GM18873 (cell line): ENCODE data around the gene RDX.

Experiments used
- ATAC-seq: cut with Tn5 transposase; IDR thresholded peaks from one replicate; pipeline ENCODE4 v1.9.1; 2021; ENCODE audit warnings: mild to moderate bottlenecking, moderate library complexity, moderate number of reproducible peaks; ENCODE audit not compliant: unreplicated experiment, low FRiP score

Gene RDX

DNA sequence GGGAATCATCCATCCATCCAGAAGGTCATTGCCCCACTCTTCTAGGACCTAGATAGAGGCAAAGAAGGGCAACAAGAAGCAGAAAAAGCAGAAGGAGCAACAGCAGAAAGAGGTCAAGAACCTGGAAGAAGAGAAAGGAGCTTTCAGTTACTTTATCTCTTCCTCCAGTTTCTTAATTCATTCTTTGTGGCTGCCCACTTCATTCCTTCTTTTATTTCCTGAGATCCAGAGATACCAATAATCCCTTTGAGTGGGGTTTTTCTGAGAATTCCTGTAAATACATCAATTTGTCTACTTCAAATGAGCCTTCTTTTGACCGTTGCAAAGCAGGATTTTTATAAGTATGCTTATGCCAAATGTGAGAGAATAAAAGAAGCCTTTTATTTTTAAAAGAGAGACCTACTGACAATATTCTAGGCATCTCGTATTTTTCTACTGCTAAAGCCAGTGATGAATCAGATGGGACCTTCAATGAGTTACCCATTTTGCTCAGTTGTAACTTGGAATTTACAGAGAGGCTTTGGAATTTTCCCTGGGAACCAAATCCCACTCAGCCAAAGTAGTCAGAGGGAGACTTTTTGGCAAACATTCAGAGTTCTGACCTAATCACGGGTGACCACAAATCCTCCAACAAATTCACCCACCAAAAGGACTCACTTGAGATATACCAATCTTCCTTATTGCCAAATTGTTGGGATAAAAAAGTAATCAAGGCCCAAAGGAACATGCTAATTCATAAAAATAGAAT is 148.3 kb downstream of the RDX start:
- ATAC-seq: no peak

DNA sequence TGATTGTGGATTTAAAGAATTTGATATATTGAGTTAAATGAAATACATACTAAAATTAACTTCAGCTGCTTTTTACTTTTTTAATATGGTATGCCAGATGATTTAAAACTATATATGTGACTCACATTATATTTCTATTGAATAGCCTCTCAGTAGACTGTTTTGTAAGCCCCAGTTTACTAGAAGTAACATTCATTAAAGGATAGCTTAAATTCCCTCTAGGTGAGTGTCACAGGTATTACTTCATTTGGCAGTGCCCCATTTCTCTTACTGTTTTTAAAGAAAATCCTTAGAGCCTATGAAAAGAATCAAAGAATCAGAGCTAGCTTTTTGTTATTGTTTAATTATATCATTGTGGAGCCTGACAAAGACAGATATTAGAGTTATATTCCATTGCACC is 154.6 kb downstream of the RDX start:
- no peak for ATAC-seq

DNA sequence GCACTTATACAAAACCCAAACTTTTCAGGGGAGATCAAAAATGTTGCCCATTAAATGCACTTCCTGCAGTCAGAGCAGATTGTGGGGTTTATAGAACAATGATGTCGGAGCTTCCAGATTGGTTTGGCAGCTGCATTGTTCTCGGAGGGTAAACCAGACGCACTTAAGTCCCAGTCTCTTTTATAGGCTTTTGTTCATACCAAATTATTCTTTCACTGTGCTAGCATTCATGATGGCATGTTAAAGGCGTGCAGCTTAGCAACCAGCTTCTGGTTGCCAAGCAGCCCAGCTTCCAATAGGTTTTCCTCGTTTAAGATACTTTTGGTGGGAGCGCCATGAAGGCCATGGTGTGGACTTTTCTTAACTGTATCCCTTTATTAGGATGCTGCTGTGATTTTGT is 162.3 kb downstream of the RDX start:
- no peak for ATAC-seq

DNA sequence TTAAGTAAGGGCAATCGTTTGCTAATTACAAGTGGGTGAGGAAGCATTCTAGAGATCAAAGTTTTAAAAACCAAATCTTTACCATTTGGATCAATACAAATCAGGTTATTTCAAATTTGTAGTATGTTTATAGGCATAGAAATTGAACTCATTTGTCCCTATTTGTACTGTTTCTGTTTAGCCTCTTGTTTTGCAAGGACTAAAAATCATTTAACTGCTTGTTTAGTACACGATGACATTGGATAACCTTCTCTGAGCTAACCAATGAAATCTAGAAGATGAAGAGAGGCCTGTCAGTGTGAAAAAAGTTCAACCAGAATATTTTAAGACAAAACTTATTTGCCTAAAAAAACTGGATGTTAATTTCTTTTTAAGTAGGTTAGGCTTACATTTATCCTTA is 163.3 kb downstream of the RDX start:
- ATAC-seq: no peak

DNA sequence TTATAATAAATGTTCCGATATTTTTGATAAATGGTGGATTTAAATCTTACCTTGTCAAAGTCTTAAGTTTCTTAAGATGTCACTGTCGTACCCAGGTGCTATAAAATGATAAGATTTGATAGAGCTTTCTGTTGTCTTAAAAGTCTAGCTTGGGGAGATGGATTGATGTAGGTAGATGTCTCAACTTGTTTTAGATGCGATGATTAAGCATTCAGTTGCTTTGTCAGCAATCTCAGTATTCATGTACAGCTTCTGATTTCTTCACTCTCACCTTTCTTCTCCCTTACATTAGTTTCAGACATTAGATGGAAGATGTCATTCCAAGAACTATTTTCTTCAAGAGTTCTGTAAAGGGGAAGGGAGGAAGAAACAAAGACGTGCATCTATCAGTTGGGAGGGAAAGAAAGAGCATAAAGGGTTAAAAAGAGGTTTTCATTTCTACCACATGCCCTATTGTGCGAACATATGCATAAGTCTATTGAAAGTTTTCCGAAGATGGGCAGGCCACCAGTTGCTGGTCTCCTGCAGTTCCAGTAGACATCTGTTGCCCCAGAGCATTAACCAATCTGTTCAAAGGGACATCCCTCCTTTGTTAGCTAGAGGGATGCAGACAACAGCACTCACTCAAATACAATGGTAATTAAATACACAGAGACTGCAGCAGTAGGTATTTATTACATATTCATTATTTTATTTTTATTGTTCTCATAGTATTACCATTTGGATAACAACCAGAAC is 164.9 kb downstream of the RDX start:
- no peak for ATAC-seq

DNA sequence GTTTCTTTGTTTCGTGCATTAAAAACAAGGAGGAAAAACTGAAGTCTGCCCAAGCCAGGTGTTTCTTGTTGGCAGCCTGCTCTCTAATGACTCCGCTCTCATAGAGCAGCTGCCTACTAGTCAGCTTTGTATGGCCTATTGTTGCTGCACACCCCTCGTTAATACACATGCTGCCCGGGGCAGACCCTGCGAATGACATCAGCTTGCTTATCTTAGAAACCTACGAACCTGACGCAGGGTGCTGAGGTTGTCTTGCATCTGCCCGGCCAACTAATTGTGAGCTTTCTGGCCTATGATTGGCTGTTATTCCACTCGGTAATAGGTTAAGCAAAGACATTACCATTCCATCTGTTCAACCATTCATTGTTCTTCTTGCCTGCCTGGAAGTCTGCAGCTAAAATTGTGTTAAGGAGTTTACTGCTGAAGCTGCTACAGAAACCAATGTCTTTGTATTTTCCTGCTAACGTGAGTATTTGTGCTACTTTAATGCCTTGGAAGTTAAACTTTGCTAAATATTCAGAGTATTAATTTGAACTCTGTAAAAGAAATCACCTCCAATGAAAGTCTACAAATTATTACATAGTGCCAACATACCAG is 165.7 kb downstream of the RDX start:
- no peak for ATAC-seq

DNA sequence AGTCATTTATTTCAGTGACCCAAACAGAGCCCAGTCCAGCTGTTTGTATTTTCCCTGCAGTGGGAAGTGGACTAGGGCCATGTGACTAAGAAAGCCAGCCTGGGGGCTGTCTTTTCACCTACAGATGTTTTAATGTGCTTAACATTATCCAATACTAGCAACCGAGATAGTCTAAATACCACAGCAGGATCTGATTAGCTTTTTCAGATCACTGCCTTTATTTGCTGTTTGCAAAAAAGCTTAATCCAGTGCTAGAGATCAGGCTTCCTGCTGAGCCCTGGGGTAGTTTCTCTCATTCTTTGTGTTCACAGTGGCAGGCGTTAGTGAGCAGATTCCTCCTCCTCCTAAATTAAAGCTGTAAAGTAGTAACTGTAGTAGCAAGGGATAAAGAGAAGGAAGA is 168.3 kb downstream of the RDX start:
- ATAC-seq: no peak

DNA sequence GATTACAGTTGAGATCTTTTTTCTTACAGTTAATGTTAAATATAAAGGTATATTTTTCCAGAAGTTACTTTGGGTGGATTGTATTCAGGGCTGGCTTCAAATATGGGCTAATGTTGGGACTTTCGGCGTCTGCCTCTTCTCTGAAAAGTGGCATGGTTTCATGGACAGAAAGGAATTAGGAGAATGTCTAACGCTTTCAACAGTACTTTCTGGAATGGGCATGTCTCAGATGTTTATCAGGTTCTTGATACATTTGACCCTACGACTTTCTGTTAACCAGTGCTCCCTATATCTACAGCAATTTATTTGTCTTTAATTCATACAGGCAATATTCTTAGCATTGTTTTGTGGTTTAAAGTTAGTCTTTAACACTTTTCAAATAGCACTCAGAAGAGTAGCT is 169.5 kb downstream of the RDX start:
- ATAC-seq: no peak

DNA sequence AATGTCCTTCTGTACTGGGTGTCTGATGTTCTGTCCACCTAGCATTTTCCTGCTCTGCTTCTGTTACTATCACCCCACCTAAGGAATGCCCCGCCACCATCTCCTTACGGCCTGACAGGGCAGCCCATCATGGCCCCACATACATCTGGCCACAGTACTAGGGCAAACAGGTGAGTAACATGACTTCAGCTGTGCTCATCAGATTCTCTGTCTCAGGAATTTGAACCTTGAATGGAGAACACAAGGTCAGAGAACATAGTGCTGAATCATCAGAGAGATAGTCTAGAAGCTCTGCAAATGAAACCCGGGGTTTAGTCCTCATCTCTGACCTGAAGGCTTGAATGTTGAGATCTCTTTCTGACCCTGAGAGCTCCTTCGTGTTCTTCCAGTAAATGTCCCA is 170.8 kb downstream of the RDX start:
- no peak for ATAC-seq
